ENCODE measurements around the gene SP100. TPM values are rescaled to one million over a fixed set of nuclear protein-coding genes. Genes with fewer than 3 reads are reported as not detected.

The SP100 gene
- total and polyA plus RNA-seq, 2 of the 4 experiments (the other 2 are of a cell fraction): 50.6 to 69.0 TPM

- H3K14ac ChIP-seq (replicated peaks; ENCODE audit: low read depth, low read length): no peak overlapping the region
- no peaks in the 10 kb centered on the region for H3K9me3 ChIP-seq (ENCODE audit: control insufficient read depth, insufficient read depth, low read length)
- TF ChIP-seq CEBPB (IDR thresholded peaks at IDR 0.05; ENCODE audit: low read depth, low read length) (no peak), SMC3 (IDR thresholded peaks at IDR 0.05; ENCODE audit: low read depth, low read length) (no peak), MAZ (IDR thresholded peaks at IDR 0.05; ENCODE audit: borderline replicate concordance, low read depth, low read length) (no peak), MAFK (IDR thresholded peaks at IDR 0.05; ENCODE audit: low read depth, low read length) (no peak), RFX5 (IDR thresholded peaks at IDR 0.05; ENCODE audit: low read depth, low read length) (no peak), USF2 (IDR thresholded peaks at IDR 0.05; ENCODE audit: low read depth, low read length) (no peak), BHLHE40 (IDR thresholded peaks at IDR 0.05; ENCODE audit: low read depth, low read length) (no peak), NFE2L2 (IDR thresholded peaks at IDR 0.05; ENCODE audit: low read depth, low read length) (no peak), CHD1 (IDR thresholded peaks at IDR 0.05; ENCODE audit: low read depth, low read length) (no peak), POLR2A (IDR thresholded peaks at IDR 0.05; ENCODE audit: low read depth, low read length) (no peak), MXI1 (IDR thresholded peaks at IDR 0.05; ENCODE audit: borderline replicate concordance, low read depth, low read length) (no peak), RCOR1 (IDR thresholded peaks at IDR 0.05; ENCODE audit: insufficient replicate concordance, low read length) (no peak), ELK1 (IDR thresholded peaks at IDR 0.05; ENCODE audit: borderline replicate concordance, low read depth, low read length) (no peak), RAD21 (IDR thresholded peaks at IDR 0.05; ENCODE audit: low read length) (no peak), CTCF (conservative IDR thresholded peaks at IDR 0.05; ENCODE audit: low read depth, low read length) (no peak), FOS (IDR thresholded peaks at IDR 0.05; ENCODE audit: low read depth, low read length) (no peak)
- no peak overlapping the region for H2BK20ac ChIP-seq (ENCODE audit: low read depth, low read length)
- no peaks in the 10 kb centered on the region for H3K36me3 ChIP-seq (ENCODE audit: control insufficient read depth, insufficient read depth, low read length)
- no peak overlapping the region for H4K8ac ChIP-seq (ENCODE audit: low read depth in 2 of 2, low read length in 2 of 2)
- in situ Hi-C loops (cut with MboI; ENCODE audit: low sequenced_read_pairs): no loop called here
- POLR2A ChIA-PET (ENCODE audit: unreplicated experiment): no interaction called here
- H2BK120ac ChIP-seq (ENCODE audit: low read depth, low read length): no peak overlapping the region
- WGBS, 2 experiments (ENCODE audit: extremely low coverage in 2 of 2, insufficient read length in 1 of 2): 70% methylated on average over 2 of the region's 3 CpGs; no CpG with 5 or more reads in 1 of the 2 experiments
- H3K27me3 ChIP-seq (ENCODE audit: control insufficient read depth, insufficient read depth, low read length): no peaks in the 10 kb centered on the region
- H3K4me3 ChIP-seq (ENCODE audit: insufficient read depth, low read depth, low read length): no peak overlapping the region
- H3K9ac ChIP-seq (ENCODE audit: low read depth, low read length): no peak overlapping the region
- H3K4me1 ChIP-seq (ENCODE audit: control insufficient read depth, insufficient read depth, low read length): no peaks in the 10 kb centered on the region
- H2AK9ac ChIP-seq (replicated peaks; ENCODE audit: low read depth, low read length, poor library complexity): no peak overlapping the region
- no peak overlapping the region for H2BK15ac ChIP-seq (ENCODE audit: low read depth, low read length)
- H3K27ac ChIP-seq (ENCODE audit: insufficient read depth, low read length): no peak overlapping the region
- ATAC-seq (ENCODE audit: low read depth): no peak
- no peak overlapping the region for H3K56ac ChIP-seq (ENCODE audit: extremely low read depth, insufficient read depth, low read length)
- intact Hi-C loops (cut with micrococcal nuclease): no loop called here
- no peak overlapping the region for H3K18ac ChIP-seq (ENCODE audit: low read depth, low read length)
- H4K5ac ChIP-seq (ENCODE audit: low read depth, low read length): no peak overlapping the region
- no TSS peak for BruUV-seq (replicated peaks)
- H3K79me1 ChIP-seq (ENCODE audit: low read depth in 1 of 2, low read length in 2 of 2): no peaks in the 10 kb centered on the region
- H3K9me1 ChIP-seq (ENCODE audit: insufficient read depth, low read length): no peaks in the 10 kb centered on the region
- no peak overlapping the region for H3K4me2 ChIP-seq (ENCODE audit: low read depth, low read length)
- dilution Hi-C loops (cut with HindIII; ENCODE audit: low sequenced_read_pairs, unreplicated experiment): no loop called here
- CTCF ChIA-PET: no interaction called here
- no peak overlapping the region for H4K91ac ChIP-seq (ENCODE audit: insufficient read depth, low read depth, low read length)
- no peak overlapping the region for H3K4ac ChIP-seq (ENCODE audit: low read depth, low read length)
- no peak overlapping the region for H3K23ac ChIP-seq (ENCODE audit: low read depth, low read length)
- no peaks in the 10 kb centered on the region for H4K20me1 ChIP-seq (ENCODE audit: insufficient read depth, low read length)
- peak overlapping the region; percentile 8 for H2AFZ ChIP-seq (replicated peaks; ENCODE audit: low read length, poor library complexity)
- no peak overlapping the region for H2AK5ac ChIP-seq (ENCODE audit: low read depth, low read length)
- no peak overlapping the region for H2BK5ac ChIP-seq (ENCODE audit: low read depth, low read length, poor library complexity, severe bottlenecking)
- peak; percentile 7 for DNase-seq
Measured at GRCh38 chr2:230541934-230542380, 126.0 kb downstream of the SP100 start.
